Skeletal muscle tissue (tissue), 4 donors: ENCODE data around the gene KIF5C. TPM values are rescaled to one million over a fixed set of nuclear protein-coding genes. Genes with fewer than 3 reads are reported as not detected.

Experiments used
- H3K27ac ChIP-seq: one replicate; pipeline ENCODE4 v1.7.0; 2013; ENCODE audit warnings: mild to moderate bottlenecking, low read depth, low read length, inconsistent platforms
- H3K27me3 ChIP-seq, 3 donors: one replicate each; pipeline ENCODE4 v1.7.0; 2013; ENCODE audit warnings: low read length in 3 of 3; ENCODE audit not compliant: control insufficient read depth in 3 of 3, insufficient read depth in 3 of 3
- H3K36me3 ChIP-seq, 3 donors: one replicate each; pipeline ENCODE4 v1.7.0; 2013; ENCODE audit warnings: low read length in 3 of 3; ENCODE audit not compliant: control insufficient read depth in 3 of 3, insufficient read depth in 3 of 3
- H3K4me1 ChIP-seq, 3 donors: one replicate each; pipeline ENCODE4 v1.7.0; 2013; ENCODE audit warnings: low read length in 3 of 3, mild to moderate bottlenecking in 3 of 3; ENCODE audit not compliant: control insufficient read depth in 3 of 3, insufficient read depth in 3 of 3
- H3K4me3 ChIP-seq, 3 donors: one replicate each; pipeline ENCODE4 v1.7.0; 2013; ENCODE audit warnings: low read length in 3 of 3
- H3K9ac ChIP-seq, 3 donors: one replicate each; pipeline ENCODE4 v1.7.0; 2013; ENCODE audit warnings: low read length in 3 of 3, mild to moderate bottlenecking in 3 of 3, moderate library complexity in 2 of 3, low read depth in 1 of 3
- H3K9me3 ChIP-seq, 3 donors: one replicate each; pipeline ENCODE4 v1.7.0; 2013; ENCODE audit warnings: low read length in 3 of 3; ENCODE audit not compliant: control insufficient read depth in 3 of 3
- total RNA-seq: library from RNA; depleted of rRNA; stranded (reverse); fragments of >200 nt; gene quantifications from one replicate; pipeline ENCODE4 v1.2.3, GENCODE V29; 2014
- donor health status: Osteomylitis.

The KIF5C gene
- total RNA-seq, 1 donor from 2014 or later, result 1.0 TPM

DNA sequence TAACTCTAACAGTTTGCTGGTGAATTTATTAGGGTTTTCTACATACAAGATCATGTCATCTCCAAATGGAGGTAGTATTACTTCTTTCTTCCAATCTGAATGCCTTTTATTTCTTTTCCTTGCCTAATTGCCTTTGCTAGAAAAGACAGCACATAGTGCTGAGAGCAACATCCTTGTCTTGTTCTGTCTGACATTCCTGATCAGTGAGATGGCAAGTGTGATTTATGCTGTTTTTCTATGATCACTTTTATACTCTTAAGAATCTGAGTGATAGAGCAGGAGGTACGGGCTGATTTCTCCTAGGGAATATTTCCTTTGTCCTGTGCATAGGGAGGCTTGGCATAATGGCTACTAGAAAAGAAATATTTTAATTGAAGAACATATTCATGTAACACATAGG, 180.7 kb downstream of the KIF5C start:
- H3K9me3 ChIP-seq, result no peaks in the 10 kb centered on the region
- no peaks in the 10 kb centered on the region for H3K4me1 ChIP-seq
- H3K27me3 ChIP-seq, result peaks cover 0 to 6% (median 3%) of the 10 kb centered on the region in 3 donors
- H3K4me3 ChIP-seq, result no peak overlapping the region
- no peak overlapping the region for H3K27ac ChIP-seq
- no peaks in the 10 kb centered on the region for H3K36me3 ChIP-seq
- H3K9ac ChIP-seq, result no peak overlapping the region

DNA sequence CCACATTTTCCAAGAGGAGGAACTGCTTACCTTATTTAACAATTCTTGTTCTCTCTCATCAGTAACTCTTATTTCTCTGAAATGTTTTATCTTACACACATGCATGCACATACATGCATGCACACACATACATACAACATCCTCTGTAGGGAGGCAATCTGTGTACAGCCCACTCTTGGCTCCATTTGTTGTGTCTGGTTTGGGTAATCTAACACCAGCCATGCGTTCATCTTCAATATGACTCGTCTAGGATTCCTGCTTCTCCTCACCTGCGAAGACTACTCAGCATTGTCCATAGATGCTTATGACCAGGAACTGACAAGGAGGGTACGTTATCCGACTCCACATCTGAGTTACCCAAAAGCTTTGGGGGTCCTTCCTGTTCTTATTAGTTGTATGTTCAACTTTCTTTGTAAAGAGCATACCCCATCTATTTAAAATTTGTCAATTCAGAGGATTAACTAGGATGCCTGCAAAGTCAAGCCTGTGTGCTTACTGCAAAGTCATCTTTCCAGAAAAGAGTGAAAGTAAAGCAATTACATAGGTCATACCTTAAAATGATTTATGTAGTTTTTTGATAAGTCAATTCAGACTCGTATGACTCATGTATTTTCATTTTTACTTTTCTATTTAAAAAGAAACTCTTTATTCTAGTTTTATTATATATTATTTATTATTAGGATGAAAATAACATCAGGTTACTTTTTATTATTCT, 181.7 kb downstream of the KIF5C start:
- no peak overlapping the region for H3K4me3 ChIP-seq
- H3K27ac ChIP-seq, result no peak overlapping the region
- H3K36me3 ChIP-seq, result no peaks in the 10 kb centered on the region
- no peaks in the 10 kb centered on the region for H3K4me1 ChIP-seq
- no peak overlapping the region for H3K9ac ChIP-seq
- peaks cover 0 to 6% (median 3%) of the 10 kb centered on the region in 3 donors for H3K27me3 ChIP-seq
- no peaks in the 10 kb centered on the region for H3K9me3 ChIP-seq

- Histone ChIP-seq H3K9ac (no peak overlapping the region), H3K27me3 (peaks cover 0 to 6% (median 3%) of the 10 kb centered on the region in 3 donors), H3K36me3 (no peaks in the 10 kb centered on the region), H3K9me3 (no peaks in the 10 kb centered on the region), H3K4me3 (no peak overlapping the region), H3K4me1 (no peaks in the 10 kb centered on the region), H3K27ac (no peak overlapping the region)
Measured at GRCh38 chr2:149057401-149057800, 182.4 kb downstream of the KIF5C start.

GRCh38 chr2:149058936-149059335, 183.9 kb downstream of the KIF5C start:
- Histone ChIP-seq H3K4me1 (no peaks in the 10 kb centered on the region), H3K9me3 (no peaks in the 10 kb centered on the region), H3K9ac (no peak overlapping the region), H3K27me3 (peaks cover 0 to 6% (median 3%) of the 10 kb centered on the region in 3 donors), H3K36me3 (no peaks in the 10 kb centered on the region), H3K4me3 (no peak overlapping the region), H3K27ac (no peak overlapping the region)

DNA sequence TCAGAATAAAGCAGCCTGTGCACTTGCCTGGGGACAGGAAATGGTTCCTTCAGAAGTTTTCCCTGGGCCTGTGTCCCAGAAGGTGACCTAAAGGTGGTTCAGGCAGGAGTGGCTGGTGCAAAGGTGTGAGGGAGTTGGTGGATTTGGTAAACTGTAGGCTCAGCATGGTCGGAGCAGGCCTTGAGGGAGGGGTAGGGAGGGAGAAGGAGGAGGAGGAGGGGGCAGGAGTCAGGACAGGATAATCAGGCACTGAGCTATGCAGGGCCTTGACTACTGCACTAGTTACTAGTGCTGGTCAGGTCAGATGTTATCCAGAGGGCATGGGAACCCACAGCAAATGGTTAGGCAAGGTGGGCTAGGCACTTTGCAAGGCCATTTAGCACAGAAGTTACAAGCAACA, 184.8 kb downstream of the KIF5C start:
- Histone ChIP-seq H3K4me3 (no peak overlapping the region), H3K4me1 (no peaks in the 10 kb centered on the region), H3K9me3 (no peaks in the 10 kb centered on the region), H3K9ac (no peak overlapping the region), H3K36me3 (no peaks in the 10 kb centered on the region), H3K27me3 (peaks cover 0 to 6% (median 3%) of the 10 kb centered on the region in 3 donors), H3K27ac (no peak overlapping the region)

GRCh38 chr2:149061133-149061745, 186.2 kb downstream of the KIF5C start:
- Histone ChIP-seq H3K9ac (no peak overlapping the region), H3K4me1 (no peaks in the 10 kb centered on the region), H3K4me3 (no peak overlapping the region), H3K27ac (no peak overlapping the region), H3K36me3 (no peaks in the 10 kb centered on the region), H3K9me3 (no peaks in the 10 kb centered on the region), H3K27me3 (peaks cover 0 to 6% (median 3%) of the 10 kb centered on the region in 3 donors)

GRCh38 chr2:149062531-149062930, 187.5 kb downstream of the KIF5C start:
- no peak overlapping the region for H3K27ac ChIP-seq
- no peak overlapping the region for H3K4me3 ChIP-seq
- H3K36me3 ChIP-seq, result no peaks in the 10 kb centered on the region
- H3K27me3 ChIP-seq, result no peaks in the 10 kb centered on the region
- no peaks in the 10 kb centered on the region for H3K9me3 ChIP-seq
- H3K9ac ChIP-seq, result no peak overlapping the region
- no peaks in the 10 kb centered on the region for H3K4me1 ChIP-seq

GRCh38 chr2:149063177-149063576, 188.2 kb downstream of the KIF5C start:
- H3K4me3 ChIP-seq, result no peak overlapping the region
- no peak overlapping the region for H3K27ac ChIP-seq
- H3K36me3 ChIP-seq, result no peaks in the 10 kb centered on the region
- H3K9ac ChIP-seq, result no peak overlapping the region
- no peaks in the 10 kb centered on the region for H3K9me3 ChIP-seq
- no peaks in the 10 kb centered on the region for H3K4me1 ChIP-seq
- H3K27me3 ChIP-seq, result no peaks in the 10 kb centered on the region

GRCh38 chr2:149064365-149064841, 189.4 kb downstream of the KIF5C start:
- Histone ChIP-seq H3K9ac (no peak overlapping the region), H3K4me3 (no peak overlapping the region), H3K9me3 (no peaks in the 10 kb centered on the region)

DNA sequence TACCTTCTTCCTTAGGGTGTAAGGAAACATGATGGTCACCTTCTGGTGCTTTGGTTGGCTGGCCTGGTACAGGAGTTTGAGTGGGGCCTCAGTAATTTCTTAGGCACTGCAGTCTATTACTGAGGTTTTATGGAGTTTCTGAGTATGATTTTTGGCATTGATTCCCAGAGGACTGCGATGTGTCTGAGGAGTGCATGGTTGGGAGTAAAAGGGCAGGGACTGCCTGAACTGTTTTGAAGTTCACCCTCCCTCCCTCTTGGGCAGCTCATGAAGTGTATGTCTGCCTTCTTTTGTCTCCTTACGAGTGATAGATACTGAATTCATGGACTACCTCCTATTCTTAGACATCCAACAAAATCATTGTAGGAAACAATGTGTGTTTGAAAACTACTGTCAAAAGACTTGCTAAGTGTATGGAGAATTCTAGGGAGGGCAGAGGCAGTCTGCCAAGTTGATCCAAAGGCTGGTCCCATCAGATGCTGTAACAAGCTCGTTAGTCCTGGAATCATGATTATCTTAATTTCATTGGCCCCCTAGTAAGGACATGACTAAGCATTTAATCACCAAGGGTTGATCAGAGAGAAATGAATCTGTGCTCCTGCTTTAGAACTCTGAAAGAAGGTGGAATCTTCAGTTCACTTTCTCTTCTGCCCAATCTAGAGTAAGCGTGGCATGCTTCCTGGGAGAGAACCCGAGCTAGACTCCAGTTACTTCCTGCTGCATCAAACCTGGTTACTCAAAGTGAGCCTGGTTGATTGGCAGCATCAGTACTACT, 190.0 kb downstream of the KIF5C start:
- H3K9ac ChIP-seq, result no peak overlapping the region
- H3K27ac ChIP-seq, result no peak overlapping the region
- H3K36me3 ChIP-seq, result no peaks in the 10 kb centered on the region
- no peaks in the 10 kb centered on the region for H3K9me3 ChIP-seq
- no peaks in the 10 kb centered on the region for H3K4me1 ChIP-seq
- H3K4me3 ChIP-seq, result no peak overlapping the region
- H3K27me3 ChIP-seq, result no peaks in the 10 kb centered on the region

More at GRCh38 chr2:149064365-149064841, 189.4 kb downstream of the KIF5C start:
- H3K27me3 ChIP-seq, result no peaks in the 10 kb centered on the region
- no peak overlapping the region for H3K27ac ChIP-seq
- no peaks in the 10 kb centered on the region for H3K36me3 ChIP-seq
- H3K4me1 ChIP-seq, result no peaks in the 10 kb centered on the region
